Measurements from ENCODE around the gene SGO1.

DNA sequence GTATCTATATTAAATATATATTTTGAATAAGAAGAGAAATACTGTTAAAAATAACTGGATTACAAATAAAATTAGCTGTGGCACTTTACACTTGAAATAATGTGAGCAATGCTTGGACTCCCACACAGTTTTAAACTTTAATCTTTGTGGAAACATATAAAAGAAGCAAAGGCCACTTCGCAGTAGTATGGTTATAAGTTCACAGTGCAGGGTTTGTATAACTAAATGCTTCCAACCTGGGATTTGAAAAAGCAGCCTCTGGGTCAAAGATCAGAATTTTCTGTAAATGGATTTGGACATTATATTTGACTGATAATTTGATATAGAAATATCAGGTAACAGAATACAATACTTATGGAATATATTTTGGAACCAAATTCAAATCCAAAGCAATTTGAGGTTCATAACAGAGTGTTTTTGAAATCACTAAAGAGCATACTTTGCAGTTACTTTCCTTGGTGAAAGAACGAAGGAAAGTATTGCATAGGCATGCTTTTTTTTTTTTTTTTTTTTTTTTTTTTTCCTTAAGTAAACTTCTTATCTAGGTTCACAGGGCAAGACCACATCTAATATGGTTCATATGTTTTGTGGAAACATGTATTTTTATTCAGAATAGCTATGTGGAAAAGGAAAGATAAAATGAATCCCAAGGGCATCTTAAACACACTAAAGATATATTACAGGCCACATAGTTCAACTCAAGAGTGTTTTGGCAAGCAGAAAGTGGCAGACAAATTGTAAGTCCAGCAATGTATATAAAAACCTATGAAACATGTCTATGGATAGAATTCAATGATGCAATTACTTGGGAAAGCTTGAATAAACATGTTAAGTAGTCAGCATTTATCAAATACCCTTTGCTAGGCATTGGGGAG, 47.1 kb upstream of the SGO1 start:
- TF ChIP-seq, protein P1, sequence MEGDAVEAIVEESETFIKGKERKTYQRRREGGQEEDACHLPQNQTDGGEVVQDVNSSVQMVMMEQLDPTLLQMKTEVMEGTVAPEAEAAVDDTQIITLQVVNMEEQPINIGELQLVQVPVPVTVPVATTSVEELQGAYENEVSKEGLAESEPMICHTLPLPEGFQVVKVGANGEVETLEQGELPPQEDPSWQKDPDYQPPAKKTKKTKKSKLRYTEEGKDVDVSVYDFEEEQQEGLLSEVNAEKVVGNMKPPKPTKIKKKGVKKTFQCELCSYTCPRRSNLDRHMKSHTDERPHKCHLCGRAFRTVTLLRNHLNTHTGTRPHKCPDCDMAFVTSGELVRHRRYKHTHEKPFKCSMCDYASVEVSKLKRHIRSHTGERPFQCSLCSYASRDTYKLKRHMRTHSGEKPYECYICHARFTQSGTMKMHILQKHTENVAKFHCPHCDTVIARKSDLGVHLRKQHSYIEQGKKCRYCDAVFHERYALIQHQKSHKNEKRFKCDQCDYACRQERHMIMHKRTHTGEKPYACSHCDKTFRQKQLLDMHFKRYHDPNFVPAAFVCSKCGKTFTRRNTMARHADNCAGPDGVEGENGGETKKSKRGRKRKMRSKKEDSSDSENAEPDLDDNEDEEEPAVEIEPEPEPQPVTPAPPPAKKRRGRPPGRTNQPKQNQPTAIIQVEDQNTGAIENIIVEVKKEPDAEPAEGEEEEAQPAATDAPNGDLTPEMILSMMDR (IDR thresholded peaks at IDR 0.05), result no peak
- TF ChIP-seq POLR2A (IDR thresholded peaks at IDR 0.05), result no peak
